HG03060 (cell line): ENCODE results near the gene MYCBPAP.

Experiments
- ATAC-seq: cut with Tn5 transposase; IDR thresholded peaks from one replicate; pipeline ENCODE4 v1.9.1; 2021; ENCODE audit warnings: low read depth, moderate number of reproducible peaks; ENCODE audit not compliant: unreplicated experiment

Gene MYCBPAP

DNA sequence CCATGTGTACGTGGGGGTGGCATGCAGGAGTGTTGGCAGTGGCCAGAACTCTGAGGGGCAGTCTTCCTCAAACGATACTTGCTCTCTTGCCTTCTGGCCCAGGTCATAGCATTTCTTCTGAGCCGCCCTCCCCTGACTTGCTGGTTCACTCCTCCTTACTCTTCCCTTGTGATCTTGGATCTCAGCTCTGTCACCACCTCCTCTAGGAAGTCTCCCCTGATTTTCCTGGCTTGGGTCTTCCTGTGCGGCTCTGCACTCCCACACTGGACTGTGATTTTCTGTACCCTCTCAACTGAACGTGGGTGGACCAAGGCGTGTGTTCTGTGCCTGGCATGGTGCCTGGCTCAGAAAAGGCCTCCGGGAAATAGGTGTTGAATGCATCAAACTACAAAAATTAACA is 27.2 kb downstream of the MYCBPAP start:
- ATAC-seq: no peak

DNA sequence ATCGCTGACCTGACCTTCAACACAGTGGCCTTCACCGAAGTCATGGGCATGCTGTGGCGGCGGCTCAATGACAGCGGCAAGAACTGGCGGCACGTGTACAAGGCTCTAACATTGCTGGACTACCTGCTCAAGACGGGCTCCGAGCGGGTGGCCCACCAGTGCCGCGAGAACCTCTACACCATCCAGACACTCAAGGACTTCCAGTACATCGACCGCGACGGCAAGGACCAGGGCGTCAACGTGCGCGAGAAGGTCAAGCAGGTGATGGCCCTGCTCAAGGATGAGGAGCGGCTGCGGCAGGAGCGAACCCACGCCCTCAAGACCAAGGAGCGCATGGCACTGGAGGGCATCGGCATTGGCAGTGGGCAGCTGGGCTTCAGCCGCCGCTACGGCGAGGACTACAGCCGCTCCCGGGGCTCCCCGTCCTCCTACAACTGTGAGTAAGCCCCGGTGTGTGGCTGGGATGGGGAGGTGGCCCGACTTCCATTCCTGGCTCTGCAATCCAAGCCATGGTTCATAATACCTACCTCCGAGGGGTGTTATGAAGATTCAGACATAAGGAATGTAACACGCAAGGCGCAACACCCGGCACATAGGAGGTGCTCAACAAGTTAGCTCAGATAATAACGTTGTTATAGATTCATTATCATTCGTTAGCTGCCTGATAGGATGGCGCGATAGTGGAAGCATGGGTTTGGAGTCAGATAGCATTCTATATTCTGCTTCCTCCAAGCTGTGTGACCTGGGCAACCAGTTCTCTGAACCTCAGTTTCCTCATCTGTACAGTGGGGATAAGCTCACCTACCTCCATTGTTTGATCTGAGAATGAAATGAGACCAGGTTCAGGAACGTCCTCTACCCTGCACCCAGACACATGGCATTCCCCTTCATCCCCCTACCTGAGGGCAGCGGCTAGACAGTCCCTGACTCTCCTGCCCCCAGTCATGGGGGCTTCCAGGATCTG is 28.7 kb downstream of the MYCBPAP start:
- no peak for ATAC-seq

DNA sequence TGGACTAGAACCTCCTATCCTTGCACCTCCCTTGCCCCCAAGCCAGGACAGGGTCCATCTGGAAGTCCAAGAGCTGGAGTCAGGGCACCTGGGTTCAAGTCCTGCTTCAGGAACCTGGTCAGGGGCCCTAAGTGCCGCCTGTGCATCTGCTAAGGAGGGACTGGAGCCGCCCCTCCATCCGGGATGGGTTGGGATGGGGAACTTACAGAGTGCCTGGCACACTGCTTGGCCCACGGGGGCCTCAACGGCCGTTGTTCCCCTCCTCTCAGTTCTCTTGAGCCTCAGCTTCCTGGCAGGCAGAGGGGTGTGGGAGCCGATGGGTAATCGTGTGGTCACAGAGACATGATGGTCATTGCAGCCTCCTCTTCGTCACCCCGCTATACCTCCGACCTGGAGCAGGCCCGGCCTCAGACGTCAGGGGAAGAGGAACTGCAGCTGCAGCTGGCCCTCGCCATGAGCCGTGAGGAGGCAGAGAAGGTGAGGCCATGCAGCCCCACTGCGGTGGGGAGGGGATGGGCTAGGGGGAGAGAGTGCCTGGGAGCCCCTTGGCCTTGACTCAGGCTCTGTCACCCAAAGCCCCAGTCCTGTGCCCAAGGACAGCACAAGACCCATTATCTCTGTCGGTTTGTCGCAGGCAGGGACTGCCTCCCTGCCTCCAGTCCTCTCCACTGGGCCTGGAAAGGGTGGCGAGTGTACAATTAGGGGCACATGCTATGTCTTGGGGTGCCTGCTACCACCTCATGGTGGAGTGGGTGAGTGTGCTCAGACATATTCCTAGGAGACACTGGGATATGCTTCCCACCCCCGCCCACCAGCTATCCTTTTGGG is 29.7 kb downstream of the MYCBPAP start:
- no peak for ATAC-seq

DNA sequence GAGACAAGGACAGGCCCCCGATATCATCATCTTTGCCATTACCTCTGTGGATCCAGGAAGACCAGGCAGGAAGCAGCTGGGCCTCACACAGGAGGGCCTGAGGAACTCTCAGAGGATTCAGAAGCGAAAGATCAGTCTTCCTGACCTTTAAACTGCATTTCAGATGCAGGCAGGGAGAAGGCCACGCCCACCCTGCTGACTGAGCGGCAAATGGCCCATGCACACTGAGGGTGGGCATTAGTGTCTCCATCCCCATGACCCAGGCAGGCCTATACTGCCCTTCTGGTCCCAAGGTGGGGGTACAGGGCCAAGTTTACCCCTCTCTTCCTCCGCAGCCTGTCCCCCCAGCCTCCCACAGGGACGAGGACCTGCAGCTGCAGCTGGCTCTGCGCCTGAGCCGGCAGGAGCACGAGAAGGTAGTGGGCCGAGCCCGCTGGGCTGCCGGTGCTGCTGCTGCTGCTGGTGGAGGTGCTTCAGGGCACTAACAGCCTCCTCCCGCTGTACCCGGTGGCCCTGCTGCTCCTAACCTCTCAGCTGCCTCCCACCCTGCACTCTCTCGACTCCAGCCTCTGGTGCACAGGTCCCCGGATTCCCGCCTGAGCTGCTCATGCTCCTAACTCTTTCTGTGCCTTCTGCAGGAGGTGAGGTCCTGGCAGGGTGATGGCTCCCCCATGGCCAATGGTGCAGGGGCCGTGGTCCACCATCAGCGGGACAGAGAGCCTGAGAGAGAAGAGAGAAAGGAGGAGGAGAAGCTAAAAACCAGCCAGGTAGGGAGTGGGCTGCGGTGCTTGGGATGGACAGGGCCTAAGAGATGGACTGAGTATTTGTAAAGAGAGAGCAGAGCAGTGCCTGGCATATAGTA is 30.5 kb downstream of the MYCBPAP start:
- no peak for ATAC-seq

DNA sequence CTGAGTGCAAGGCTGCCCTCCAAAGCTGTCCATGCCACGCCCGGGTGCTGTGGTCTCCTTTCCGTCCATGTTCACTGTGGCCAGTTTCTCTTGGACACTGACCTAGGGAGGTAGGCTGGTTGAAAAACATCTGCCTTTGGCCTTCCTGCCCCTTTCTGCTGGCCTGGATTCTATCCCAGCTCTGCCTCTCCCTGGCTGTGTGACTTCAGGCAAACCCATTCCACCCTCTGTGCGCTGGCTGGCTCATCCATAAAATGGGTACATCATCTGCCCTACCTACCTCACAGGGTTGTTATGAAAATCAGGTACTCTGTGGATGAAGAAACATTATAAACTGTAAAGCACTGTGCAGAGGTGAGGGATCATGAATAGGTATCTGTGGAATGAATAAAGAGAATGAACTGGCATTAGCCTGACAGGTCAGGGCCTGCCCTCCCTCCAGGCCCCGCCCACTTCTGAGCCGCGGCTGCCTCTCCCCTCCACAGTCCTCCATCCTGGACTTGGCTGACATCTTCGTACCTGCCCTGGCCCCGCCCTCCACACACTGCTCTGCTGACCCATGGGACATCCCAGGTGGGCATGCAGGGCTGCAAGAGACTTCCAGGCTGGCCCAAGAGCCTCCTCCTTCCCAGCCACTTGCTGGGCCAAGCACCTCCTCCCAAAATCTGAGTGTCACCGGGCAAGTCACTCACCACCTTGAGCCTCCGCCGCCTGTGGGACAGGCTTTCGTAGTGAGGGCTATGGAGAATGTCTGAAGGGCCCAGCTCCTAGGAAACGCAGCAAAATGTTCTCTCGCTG is 31.7 kb downstream of the MYCBPAP start:
- ATAC-seq: no peak

DNA sequence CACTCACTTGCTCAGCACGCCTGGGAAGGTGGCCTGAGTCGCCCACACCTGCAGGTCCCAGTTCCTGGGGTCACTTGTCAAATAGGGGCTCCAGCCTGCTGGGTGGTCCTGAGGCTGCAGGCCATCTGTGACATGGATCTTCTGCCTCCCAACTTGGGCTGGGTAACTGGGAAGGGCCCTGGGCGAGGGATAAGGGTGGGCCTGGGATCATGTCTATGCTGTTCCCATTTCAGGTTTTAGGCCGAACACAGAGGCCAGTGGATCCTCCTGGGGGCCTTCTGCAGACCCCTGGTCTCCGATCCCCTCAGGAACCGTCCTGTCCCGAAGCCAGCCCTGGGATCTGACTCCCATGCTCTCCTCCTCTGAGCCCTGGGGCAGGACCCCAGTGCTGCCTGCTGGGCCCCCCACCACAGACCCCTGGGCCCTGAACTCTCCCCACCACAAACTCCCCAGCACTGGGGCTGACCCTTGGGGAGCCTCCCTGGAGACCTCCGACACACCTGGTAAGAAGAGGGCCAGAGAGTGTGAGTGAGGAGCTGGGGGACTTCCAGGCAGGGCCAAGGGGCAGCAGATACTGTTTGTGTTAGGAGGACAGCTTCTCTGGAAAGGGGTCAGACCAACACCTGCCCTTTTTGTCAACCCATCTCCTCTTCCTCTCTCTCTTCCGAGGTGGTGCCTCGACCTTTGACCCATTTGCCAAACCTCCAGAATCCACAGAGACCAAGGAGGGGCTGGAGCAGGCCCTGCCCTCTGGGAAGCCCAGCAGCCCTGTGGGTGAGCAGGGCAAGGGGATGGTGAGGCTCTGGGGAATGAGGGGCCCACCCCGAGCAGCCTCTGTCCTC is 32.5 kb downstream of the MYCBPAP start:
- ATAC-seq: no peak

DNA sequence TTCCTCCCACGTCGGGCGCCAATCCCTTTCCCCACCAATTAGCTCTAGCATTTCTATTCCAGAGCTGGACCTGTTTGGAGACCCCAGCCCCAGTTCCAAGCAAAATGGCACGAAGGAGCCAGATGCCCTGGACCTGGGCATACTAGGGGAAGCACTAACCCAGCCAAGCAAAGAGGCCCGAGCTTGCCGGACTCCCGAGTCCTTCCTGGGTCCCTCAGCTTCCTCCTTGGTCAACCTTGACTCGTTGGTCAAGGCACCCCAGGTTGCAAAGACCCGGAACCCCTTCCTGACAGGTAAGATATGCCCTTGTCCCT is 33.1 kb downstream of the MYCBPAP start:
- no peak for ATAC-seq

DNA sequence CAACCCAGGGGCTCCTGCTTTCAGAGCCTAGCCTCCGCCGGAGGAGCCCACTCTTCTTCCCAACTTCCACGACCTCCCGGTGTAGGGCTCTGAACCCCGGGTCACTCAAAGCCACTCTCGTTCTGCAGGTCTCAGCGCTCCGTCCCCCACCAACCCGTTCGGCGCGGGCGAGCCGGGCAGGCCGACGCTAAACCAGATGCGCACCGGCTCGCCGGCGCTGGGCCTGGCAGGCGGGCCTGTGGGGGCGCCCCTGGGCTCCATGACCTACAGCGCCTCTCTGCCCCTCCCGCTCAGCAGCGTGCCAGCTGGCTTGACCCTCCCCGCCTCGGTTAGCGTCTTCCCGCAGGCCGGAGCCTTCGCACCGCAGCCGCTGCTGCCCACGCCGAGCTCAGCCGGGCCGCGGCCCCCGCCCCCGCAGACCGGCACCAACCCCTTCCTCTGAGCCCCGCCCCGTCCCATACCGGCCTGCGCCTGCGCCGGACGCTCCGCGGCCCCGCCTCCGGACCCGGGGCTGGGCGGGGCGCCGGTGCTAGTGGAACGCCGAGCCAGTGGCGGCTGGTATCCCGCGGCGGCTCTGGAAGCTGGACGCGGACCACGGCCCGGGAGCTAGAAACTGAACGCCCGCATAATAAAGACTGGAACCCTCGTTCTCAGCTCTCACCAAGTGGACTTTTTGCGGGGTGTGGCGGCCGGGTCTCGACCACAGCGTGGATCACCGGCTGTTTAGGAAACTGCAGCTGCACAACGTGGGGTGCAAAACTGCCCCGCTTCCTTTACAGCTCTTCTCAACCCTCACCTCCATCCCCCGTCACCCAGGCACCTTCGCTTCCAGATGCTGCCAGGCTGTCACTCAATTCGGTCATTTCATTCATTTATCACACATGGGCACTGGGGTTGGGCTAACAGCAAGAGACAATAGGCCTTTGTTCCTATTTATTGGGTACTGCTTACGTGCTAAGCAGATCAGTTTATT is 33.8 kb downstream of the MYCBPAP start:
- ATAC-seq: peak; percentile 45

DNA sequence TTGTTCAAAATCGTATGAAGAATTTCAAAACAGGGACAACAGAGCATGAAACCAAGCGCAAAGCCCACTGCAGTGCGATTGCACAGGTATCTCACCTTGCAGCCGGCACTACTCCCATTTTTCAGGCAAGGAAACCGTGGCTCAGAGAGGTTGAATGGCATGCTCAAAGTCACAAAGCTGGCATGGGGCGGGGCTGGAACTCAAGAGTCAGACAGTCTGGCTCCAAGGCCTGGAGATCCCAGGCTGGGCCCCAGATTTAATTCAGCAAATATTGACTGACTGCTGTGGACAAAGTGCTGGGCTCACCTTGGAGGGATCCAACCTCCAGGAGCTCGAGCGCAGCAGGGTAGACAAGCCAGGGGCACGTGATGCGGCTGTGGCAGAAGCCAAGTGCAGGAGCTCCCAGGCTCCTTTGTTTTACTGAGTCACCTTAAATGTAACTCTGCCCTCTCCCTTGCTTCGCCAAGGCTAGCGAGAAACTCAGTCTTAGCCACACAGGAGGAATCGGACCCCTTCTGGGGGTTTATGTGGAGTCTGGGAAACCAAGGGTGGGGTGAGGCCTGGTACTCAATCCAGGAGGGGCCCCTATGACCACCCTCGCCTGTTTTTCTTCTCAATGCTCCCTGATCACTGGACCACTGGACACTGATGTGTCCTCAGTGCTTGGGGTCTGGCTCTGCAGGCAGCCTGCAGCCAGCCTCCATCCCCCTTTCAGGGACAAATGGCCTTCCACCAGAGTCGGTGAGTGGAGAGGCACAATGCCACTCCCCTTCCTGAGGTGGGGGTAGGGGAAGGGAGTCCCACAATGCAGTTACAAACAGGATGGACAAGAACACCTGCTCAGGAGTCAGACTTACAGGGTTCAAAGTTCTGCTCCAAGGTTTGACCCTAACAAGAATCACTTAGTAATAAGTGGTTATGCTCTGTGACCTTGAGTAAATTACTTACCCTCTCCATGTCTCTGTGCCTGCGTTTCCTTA is 34.8 kb downstream of the MYCBPAP start:
- ATAC-seq: no peak

DNA sequence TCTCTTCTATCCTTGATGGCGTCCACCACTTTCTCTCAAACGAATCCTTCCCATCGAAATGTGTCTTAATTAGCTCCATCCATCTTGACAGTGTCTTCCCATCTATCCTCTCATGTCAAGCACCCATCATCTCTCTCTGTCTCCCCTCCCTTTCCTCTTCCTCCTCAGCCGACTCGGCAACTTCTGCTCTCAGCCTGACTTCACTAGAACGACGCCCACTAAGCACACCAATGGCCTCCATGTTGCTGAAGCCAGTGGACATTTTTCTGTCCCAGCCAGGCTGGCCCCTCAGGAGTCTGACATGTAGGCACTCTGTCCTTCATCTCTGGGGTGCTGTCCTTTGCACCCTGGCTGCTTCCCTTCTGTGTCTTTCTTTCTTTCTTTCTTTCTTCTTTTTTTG is 36.3 kb downstream of the MYCBPAP start:
- no peak for ATAC-seq

DNA sequence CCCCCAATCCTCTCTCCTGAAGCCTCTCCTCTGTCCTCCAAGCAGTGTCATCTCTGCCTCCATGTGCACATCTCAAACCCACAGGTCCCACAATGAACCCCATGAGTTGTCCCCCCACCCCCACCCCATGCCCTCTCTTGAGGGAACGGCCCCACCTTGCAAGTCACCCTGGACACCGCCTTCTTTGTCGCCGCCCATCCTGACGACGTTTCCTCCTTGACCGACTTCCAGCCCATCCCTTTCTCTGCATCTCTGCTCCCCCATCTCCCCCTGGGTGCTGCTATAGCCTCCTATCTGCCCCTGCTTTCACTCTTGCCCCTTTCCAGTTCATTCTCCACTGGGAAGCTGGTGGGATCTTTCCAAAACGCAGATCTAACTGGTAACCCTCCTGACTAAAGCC is 37.1 kb downstream of the MYCBPAP start:
- ATAC-seq: no peak

DNA sequence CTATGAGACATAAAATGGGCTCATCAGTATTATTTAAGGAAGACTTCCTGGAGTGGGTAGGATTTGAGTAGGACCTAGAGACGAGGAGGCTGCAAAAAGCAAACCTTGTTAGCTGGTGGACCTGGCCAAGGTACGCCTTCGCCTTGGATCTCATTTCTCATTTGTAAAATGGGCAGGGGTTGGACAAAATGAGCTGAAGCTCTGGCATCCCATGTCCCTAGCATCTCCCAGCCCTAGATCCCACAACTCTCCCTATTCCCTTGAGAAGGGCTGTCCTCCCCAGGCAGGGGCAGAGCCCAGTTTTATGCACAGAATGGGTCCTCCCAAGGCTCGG is 38.4 kb downstream of the MYCBPAP start:
- ATAC-seq: no peak

DNA sequence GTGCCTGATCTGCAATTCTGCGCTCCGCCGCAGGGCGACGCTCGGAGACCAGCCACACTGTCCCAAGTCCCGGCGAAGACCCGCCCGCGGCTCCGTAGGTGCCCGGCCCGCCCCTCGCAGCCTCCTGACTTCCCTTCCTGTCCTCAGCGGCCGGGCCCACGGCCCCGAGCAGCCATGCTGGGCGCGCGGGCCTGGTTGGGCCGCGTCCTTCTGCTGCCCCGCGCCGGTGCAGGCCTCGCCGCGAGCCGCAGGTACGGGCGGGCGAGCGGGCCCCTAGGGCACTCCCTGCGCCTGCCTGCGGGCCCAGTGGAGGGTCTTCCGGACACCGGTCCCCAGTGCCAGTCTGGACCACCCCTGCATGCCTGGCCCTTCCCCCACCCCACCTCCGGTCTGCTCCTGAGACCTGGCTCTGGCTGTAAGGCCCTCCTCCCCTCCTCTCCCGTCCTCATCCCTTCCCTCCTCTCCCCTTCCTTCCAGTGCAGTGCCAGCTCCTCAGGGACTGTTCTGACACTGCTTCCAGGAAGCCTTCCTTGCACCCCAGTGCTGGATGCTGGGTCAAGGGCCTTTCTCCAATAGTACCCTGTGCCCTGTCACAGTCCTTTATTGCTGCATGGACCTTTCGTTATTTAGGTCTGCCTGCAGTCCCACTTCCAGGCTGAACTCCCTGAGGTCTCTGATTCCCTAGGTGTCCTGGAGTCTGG is 38.9 kb downstream of the MYCBPAP start, which contains the start of gene SPATA20:
Gene SPATA20, plus strand, starts transcription at position 140 of the 701 bp plus-strand sequence. Its CDS starts 35 bp downstream, at position 175.
- ATAC-seq: peak; percentile 48

DNA sequence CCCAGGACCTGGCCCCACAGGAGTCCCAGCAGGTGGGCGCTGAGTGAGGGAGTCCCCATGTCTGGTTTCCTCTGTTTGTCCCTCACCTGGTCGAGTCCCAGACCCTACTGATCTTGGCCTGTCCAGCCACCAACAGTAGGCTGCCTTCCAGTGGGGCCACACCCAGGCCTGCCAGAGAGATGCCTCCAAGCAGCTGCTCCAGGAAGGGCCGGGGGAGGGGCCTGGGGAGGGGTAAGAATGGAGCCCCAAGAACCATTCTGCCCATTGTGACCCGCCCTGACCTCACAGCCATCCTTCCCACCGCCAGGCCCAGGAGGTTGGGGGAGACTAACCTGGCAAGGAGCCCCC is 39.5 kb downstream of the MYCBPAP start:
- ATAC-seq: no peak

DNA sequence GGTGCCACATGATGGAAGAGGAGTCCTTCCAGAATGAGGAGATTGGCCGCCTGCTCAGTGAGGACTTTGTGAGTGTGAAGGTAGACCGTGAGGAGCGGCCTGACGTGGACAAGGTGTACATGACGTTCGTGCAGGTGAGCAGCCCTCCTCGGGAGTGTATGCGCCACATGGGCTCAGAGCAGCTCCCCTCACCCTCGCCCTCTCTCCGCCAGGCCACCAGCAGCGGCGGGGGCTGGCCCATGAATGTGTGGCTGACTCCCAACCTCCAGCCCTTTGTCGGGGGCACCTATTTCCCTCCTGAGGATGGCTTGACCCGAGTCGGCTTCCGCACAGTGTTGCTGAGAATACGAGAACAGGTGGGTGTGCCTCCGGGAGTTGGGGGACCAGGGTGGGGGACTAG is 40.6 kb downstream of the MYCBPAP start:
- ATAC-seq: no peak

DNA sequence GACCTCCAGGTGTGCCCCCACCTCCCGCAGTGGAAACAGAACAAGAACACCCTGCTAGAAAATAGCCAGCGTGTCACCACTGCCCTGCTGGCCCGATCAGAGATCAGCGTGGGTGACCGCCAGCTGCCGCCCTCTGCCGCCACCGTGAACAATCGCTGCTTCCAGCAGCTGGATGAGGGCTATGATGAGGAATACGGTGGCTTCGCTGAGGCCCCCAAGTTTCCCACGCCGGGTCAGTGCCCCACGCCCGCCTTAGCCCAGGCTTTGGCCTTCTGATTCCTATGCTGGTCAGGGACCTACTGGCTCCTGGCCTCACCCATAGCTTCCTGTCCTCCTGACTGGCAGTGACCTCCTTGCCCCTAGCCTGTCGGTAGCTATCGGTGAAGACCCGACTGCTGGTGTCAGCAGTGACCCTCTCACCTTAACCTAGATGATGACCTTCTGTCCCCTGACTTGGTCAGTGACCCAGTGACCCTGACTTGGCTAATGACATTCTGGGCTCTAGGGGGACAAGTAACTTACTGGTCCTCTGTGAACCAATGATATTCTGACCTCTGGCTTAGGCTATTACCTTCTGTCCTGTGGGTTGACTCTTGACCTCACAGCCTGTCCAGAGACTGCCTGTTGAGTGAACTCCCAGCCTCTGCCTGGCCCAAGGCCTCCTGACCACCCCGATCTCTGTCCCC is 41.2 kb downstream of the MYCBPAP start:
- ATAC-seq: no peak
